Stimulated activated CD4-positive, alpha-beta T cell treated with anti-CD3 and anti-CD28 coated beads, Interleukin-1b, Interleukin-23, amount 100 ng/mL, for 24 hours (primary cell): ENCODE results near the gene ANKRD13A.
"Not testable (repeated sequence)": the region's sequence is repeated elsewhere in the genome, so short reads cannot be mapped to it uniquely, and the experiment has no call there.

Source experiments
- DNase-seq, 4 experiments: peaks; one replicate each; pipeline ENCODE4 v3.0.0-alpha.2; 2020; ENCODE audit warnings: low read depth in 4 of 4, low spot score in 1 of 4

The ANKRD13A gene

GRCh38 chr12:109983432-109984142 is 15.6 kb upstream of the ANKRD13A start:
- DNase-seq: no peak

DNA sequence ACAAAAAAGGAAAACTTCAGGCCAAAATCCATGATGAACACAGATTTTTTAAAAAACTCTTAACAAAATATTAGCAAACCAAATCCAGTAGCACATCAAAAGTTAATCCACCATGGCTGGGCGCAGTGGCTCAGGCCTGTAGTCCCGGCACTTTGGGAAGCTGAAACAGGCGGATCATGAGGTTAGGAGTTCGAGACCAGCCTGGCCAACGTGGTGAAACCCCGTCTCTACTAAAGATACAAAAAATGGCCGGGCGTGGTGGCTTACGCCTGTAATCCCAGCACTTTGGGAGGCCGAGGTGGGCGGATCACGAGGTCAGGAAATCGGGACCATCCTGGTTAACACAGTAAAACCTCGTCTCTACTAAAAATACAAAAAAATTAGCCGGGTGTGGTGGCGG is 13.0 kb upstream of the ANKRD13A start:
- DNase-seq: not testable (repeated sequence)

GRCh38 chr12:109987615-109988014 is 11.6 kb upstream of the ANKRD13A start:
- no peak for DNase-seq

- DNase-seq: no peak
These were observed 11.0 kb upstream of the ANKRD13A start for GRCh38 chr12:109988274-109988673.

DNA sequence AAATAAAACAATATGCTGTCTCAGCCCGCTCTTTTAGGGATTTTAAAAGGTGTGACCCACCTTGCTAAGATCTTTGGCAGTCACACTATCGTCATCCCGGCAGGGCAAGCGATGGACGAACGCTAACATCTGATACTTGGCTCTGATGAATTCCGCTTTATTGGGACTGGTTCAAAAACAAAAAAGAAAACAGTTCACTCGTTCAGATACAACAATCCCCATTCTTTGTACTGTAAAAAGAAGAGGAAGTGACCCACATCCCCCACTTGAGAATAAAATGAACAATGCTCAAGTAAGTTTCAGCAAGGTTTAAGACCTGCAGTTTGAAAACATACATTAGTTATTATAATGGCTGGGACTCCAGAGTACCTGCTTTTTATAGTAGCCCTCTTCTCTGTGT is 10.3 kb upstream of the ANKRD13A start:
- no peak for DNase-seq

GRCh38 chr12:109989380-109989779 is 9.8 kb upstream of the ANKRD13A start:
- DNase-seq: no peak

GRCh38 chr12:109991586-109991985 is 7.6 kb upstream of the ANKRD13A start:
- no peak for DNase-seq

- DNase-seq: no peak
These were observed 6.1 kb upstream of the ANKRD13A start for GRCh38 chr12:109993091-109993490.

- no peak for DNase-seq
These were observed 4.6 kb upstream of the ANKRD13A start for GRCh38 chr12:109994401-109995175.

- DNase-seq: no peak
These were observed 3.9 kb upstream of the ANKRD13A start for GRCh38 chr12:109995361-109995685.

DNA sequence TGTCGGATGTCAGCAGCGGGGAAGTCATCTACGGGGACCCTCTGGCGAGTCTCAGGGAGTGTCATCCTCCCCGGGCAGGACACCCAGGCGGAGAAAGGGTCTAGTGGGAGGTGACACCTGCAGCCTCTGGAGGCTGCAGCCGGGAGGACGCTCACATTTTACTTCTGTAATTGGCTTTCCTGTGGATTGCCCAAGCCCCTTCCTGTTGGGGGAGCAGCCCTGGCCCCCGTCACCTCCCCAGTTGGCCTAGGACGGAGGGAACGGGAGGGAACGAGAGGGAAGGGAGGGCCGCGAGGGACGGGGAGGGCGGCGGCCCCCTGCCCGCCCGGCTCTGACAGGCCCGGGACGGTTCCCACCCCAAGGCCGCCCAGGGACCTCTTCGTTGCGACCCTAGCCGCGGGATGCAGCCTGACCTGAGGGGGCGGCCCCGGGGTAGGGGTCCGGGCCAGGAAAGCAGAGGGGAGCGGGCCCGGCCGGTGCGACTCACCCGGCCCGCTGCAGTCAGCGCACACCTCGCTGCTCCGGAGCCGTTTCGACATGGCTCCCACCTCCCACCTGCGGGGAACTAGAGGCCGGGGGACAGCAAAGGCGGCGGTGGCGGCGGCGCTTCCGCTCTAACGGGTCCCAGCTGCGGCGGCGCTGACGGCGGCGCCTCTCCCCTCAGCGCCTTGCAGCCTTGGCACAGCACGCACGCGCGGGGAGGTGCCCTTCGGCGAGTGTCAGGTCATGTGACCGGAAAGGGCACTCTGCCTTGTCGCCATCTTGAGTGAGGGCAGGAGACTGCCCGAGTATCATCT is 3.3 kb upstream of the ANKRD13A start, which contains the start of gene GIT2:
TSS of gene GIT2 (minus strand) at position 683 of the 797 bp plus-strand sequence. CDS start at position 539, 144 bp downstream.
- DNase-seq: peak; percentile 84 to 92 (median 88)

- no peak for DNase-seq
These were observed 2.8 kb upstream of the ANKRD13A start for GRCh38 chr12:109996483-109996853.

GRCh38 chr12:109997393-109997792 is 1.8 kb upstream of the ANKRD13A start:
- DNase-seq: no peak

- DNase-seq: no peak
These were observed 858 bp upstream of the ANKRD13A start for GRCh38 chr12:109998241-109998903.

DNA sequence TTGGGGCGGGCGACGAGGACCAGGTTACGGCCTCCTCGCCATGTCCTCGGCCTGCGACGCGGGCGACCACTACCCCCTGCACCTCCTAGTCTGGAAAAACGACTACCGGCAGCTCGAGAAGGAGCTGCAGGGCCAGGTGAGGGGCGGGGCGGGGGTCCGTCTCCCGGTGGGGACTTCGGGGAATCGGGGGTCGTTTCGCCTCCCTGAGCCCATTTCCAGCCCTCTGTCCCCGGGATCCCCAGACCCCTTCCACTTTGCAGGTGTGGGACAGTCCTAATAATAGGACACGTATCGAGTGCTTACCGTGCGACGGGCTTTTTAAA is 380 bp downstream of the ANKRD13A start:
- no peak for DNase-seq

GRCh38 chr12:109999983-110000505 is 814 bp downstream of the ANKRD13A start:
- no peak for DNase-seq

DNA sequence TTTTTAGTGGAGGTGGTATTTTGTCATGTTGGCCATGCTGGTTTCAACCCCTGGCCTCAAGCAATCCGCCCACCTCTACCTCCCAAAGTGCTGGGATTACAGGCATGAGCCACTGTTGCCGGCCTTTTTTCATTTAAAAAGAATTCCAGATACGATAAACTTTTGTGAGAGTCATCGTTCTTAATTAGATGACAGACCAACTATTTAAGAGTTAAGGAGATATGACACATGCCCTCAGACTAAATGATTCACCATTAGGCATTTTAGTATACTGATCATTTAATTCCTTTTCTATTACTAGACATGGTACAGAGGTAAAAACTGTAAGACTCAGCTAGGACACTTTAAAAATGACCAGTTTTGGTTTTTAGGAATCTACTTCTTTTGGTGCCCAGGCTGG is 2.4 kb downstream of the ANKRD13A start:
- no peak for DNase-seq

DNA sequence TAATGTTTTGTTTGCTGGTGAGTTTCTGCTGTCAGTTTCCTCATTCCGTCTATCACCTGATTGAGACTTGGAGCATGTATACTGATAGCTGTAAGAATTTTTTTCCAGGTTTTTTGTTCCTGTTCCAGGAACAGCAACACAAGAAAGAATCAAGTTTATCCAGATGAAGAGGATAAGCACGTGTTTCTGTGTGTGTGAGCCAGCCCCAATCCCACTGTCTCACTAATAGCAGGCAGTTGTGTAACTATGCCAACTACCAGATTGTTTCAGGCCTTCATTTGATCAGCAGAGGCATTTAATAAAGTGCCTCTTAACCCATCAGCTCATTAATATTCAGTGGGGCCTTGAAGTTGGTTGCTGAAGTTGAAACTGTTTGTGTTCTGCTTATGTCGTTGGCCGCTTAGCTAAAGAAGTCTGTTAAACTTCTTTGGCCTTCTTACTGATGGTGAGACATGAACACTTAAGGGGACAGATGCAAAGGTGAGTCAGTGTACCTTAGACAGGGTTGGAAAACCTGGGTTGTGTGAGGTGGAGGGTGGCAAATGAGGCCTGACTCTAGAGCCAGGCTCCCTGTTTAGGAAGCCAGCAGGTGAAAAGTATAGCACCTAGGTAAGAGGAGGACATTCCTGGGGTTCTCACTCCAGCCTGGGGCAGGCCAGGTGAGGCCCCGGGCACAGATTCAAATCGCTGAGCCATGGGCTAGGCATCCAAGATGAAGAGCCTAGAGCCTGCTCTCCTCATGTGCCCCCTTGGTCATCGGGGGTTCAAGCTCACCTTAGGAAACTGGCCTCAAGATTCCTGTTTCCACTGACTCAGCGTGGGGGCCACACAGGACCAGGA is 3.7 kb downstream of the ANKRD13A start:
- no peak for DNase-seq

DNA sequence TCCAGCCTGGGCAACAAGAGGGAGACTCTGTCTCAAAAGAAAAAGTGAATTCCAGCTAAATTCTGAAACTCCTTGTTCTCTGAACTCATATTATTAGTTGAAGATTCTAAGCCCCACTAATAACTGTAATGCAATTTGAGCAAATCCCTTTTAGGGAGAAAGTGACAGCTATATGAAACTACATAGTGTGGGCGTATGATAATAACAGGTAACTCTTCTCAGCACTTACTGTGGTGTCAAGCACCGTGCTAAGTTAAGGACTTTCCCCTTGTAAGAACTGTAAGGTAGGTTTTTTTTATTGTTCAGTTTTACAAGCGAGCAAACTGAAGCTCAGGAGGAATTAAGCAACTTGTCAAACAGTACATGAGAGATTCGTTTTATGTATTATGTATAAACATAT is 5.4 kb downstream of the ANKRD13A start:
- DNase-seq: no peak

DNA sequence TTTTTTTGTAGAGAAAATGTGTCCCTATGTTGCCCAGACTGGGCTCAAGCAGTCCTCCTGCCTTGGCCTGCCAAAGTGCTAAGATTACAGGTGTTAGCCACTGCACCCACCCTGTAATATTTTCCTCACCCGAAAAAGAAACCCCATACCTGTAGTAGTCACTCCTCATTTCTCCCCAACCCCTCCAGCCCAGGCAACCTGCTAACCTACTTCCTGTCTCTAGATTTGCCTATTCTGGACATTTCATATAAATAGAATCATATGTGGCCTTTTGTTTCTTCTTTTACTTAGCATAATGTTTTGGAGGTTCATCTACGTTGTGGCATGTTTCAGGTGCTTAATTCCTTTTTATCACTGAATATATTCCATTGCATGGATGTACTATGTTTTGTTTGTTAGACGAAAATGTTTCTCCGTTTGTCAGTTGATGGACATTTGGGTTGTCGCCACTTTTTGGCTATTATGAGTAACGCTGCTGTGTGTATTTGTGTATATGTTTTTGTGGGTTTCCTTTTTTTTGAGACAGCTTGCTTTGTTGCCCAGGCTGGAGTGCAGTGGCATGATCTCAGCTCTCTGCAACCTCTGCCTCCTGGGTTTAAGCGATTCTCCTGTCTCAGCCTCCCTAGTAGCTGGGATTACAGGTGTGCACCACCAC is 6.2 kb downstream of the ANKRD13A start:
- no peak for DNase-seq
